H1 (cell line): ENCODE results near the gene RANBP3L. TPM values are rescaled to one million over a fixed set of nuclear protein-coding genes. Genes with fewer than 3 reads are reported as not detected.

Source experiments
- CTCF ChIA-PET: fragments of 300-600 bp; sonication (Branson Sonifier 250); formaldehyde crosslinking; loops from one replicate; lab custom pipeline; 2021; ENCODE audit not compliant: partially characterized antibody; lab: Charles Lee
- POLR2A ChIA-PET: fragments of 300-600 bp; sonication (Branson Sonifier 250); formaldehyde crosslinking; loops from one replicate; lab custom pipeline; 2021; ENCODE audit warnings: inconsistent platforms; ENCODE audit not compliant: partially characterized antibody; lab: Charles Lee
- DNase-seq, 2 experiments: peaks; one replicate each; pipeline versions ENCODE4 v3.0.0 to v3.0.0-alpha.2; 2010 to 2022; ENCODE audit warnings: low spot score in 2 of 2, low read depth in 1 of 2, mixed read lengths in 1 of 2
- FAIRE-seq: peaks from 2 replicates; lab custom pipeline; 2011; peaks lifted over from hg19 to GRCh38; lab: Jason Lieb, UNC
- H2AFZ ChIP-seq: 2 replicates; pipeline ENCODE4 v1.8.1; 2012; ENCODE audit warnings: low read length, inconsistent platforms
- H2AK5ac ChIP-seq: 2 replicates; pipeline ENCODE4 v1.6.1; 2013; ENCODE audit warnings: low read depth, low read length
- H2BK120ac ChIP-seq: replicated peaks from 2 replicates; pipeline ENCODE3; 2013; ENCODE audit warnings: low read depth, low read length, inconsistent platforms
- H2BK12ac ChIP-seq: 2 replicates; pipeline ENCODE4 v1.6.1; 2013; ENCODE audit warnings: low read depth, low read length
- H2BK15ac ChIP-seq: 2 replicates; pipeline ENCODE4 v1.6.1; 2013; ENCODE audit warnings: low read length
- H2BK20ac ChIP-seq: 2 replicates; pipeline ENCODE4 v1.6.1; 2013; ENCODE audit warnings: low read length
- H2BK5ac ChIP-seq: 2 replicates; pipeline ENCODE4 v1.6.1; 2013; ENCODE audit warnings: low read depth, low read length
- H3K14ac ChIP-seq: 2 replicates; pipeline ENCODE4 v1.6.1; 2013; ENCODE audit warnings: inconsistent platforms; ENCODE audit not compliant: insufficient read length
- H3K18ac ChIP-seq: 2 replicates; pipeline ENCODE4 v1.6.1; 2013; ENCODE audit warnings: low read length; ENCODE audit errors: extremely low read depth
- H3K23ac ChIP-seq: 2 replicates; pipeline ENCODE4 v1.6.1; 2013; ENCODE audit warnings: inconsistent platforms; ENCODE audit not compliant: insufficient read length
- H3K23me2 ChIP-seq: 2 replicates; pipeline ENCODE4 v1.6.1; 2013; ENCODE audit warnings: low read depth, low read length
- H3K27ac ChIP-seq: 2 replicates; pipeline ENCODE4 v1.6.1; 2011; ENCODE audit warnings: low read depth, low read length, inconsistent platforms
- H3K27me3 ChIP-seq, 4 experiments: replicated peaks in 1 of 4; 1 replicate in 1 of 4; 2 replicates in 3 of 4; pipeline versions ENCODE4 v1.6.1 to v1.8.1; 2011 to 2013; ENCODE audit warnings: low read length in 3 of 4, mild to moderate bottlenecking in 3 of 4, inconsistent platforms in 2 of 4, mixed read lengths in 2 of 4, moderate library complexity in 1 of 4; ENCODE audit not compliant: control insufficient read depth in 3 of 4, insufficient read depth in 3 of 4; ENCODE audit errors: extremely low read depth in 1 of 4
- H3K36me3 ChIP-seq, 4 experiments: 2 replicates each; pipeline versions ENCODE4 v1.6.1 to v1.8.1; 2011 to 2013; ENCODE audit warnings: mild to moderate bottlenecking in 4 of 4, low read length in 3 of 4, moderate library complexity in 2 of 4, control low read depth in 1 of 4, inconsistent platforms in 1 of 4; ENCODE audit not compliant: insufficient read depth in 4 of 4, control insufficient read depth in 2 of 4
- H3K4ac ChIP-seq: replicated peaks from 2 replicates; pipeline ENCODE3; 2013; ENCODE audit warnings: low read length, low read depth, mixed read lengths, inconsistent platforms; ENCODE audit not compliant: insufficient read length
- H3K4me1 ChIP-seq, 4 experiments: replicated peaks in 1 of 4; 1 replicate in 1 of 4; 2 replicates in 3 of 4; pipeline versions ENCODE4 v1.6.1 to v1.8.1; 2011 to 2013; ENCODE audit warnings: low read length in 3 of 4, inconsistent platforms in 2 of 4, mixed read lengths in 1 of 4; ENCODE audit not compliant: insufficient read depth in 4 of 4, control insufficient read depth in 3 of 4
- H3K4me2 ChIP-seq, 2 experiments: 2 replicates each; pipeline versions ENCODE4 v1.6.1 to v1.8.1; 2011 to 2013; ENCODE audit warnings: low read depth in 2 of 2, low read length in 2 of 2, control low read depth in 1 of 2, inconsistent platforms in 1 of 2, mild to moderate bottlenecking in 1 of 2; ENCODE audit not compliant: insufficient read depth in 1 of 2
- H3K4me3 ChIP-seq, 4 experiments: fragments of 200-600, 300-600 bp in 1 of 4; sonication (generic), shearing (Covaris generic), sonication (Bioruptor Twin) in 1 of 4; 2 replicates each; pipeline versions ENCODE4 v1.5.1 to v1.8.1; 2011 to 2016; ENCODE audit warnings: low read length in 4 of 4, low read depth in 3 of 4, control low read depth in 2 of 4, inconsistent platforms in 2 of 4, mild to moderate bottlenecking in 2 of 4, mixed read lengths in 1 of 4, moderate library complexity in 1 of 4; ENCODE audit not compliant: insufficient read depth in 2 of 4; ENCODE audit errors: extremely low read depth in 1 of 4
- H3K56ac ChIP-seq: replicated peaks from 2 replicates; pipeline ENCODE3; 2013; ENCODE audit warnings: low read depth, mild to moderate bottlenecking, mixed read lengths, low read length, inconsistent platforms; ENCODE audit not compliant: insufficient read length
- H3K79me1 ChIP-seq: 2 replicates; pipeline ENCODE4 v1.6.1; 2013; ENCODE audit warnings: low read depth, low read length, control low read depth
- H3K79me2 ChIP-seq, 2 experiments: 2 replicates each; pipeline versions ENCODE4 v1.6.1 to v1.8.1; 2012 to 2013; ENCODE audit warnings: low read length in 2 of 2, mild to moderate bottlenecking in 2 of 2, inconsistent platforms in 1 of 2; ENCODE audit not compliant: insufficient read depth in 2 of 2, control insufficient read depth in 1 of 2
- H3K9ac ChIP-seq, 4 experiments: replicated peaks in 1 of 4; 1 replicate in 1 of 4; 2 replicates in 3 of 4; pipeline versions ENCODE4 v1.6.1 to v1.8.1; 2011 to 2013; ENCODE audit warnings: low read depth in 3 of 4, low read length in 3 of 4, control low read depth in 2 of 4, mild to moderate bottlenecking in 2 of 4, moderate library complexity in 2 of 4, inconsistent platforms in 1 of 4; ENCODE audit errors: extremely low read depth in 1 of 4
- H3K9me3 ChIP-seq, 2 experiments: 2 replicates each; pipeline versions ENCODE4 v1.6.1 to v1.8.1; 2012 to 2013; ENCODE audit warnings: mild to moderate bottlenecking in 2 of 2, moderate library complexity in 2 of 2, control low read depth in 1 of 2, inconsistent platforms in 1 of 2, low read depth in 1 of 2, low read length in 1 of 2, mixed read lengths in 1 of 2; ENCODE audit not compliant: insufficient read depth in 2 of 2
- H4K20me1 ChIP-seq, 2 experiments: replicated peaks in 1 of 2; 2 replicates each; pipeline versions ENCODE3 to v1.8.1; 2011 to 2013; ENCODE audit warnings: inconsistent platforms in 2 of 2, low read length in 2 of 2, mild to moderate bottlenecking in 1 of 2; ENCODE audit not compliant: insufficient read depth in 2 of 2, control insufficient read depth in 1 of 2
- H4K5ac ChIP-seq: 2 replicates; pipeline ENCODE4 v1.6.1; 2013; ENCODE audit warnings: low read length, low read depth, mixed read lengths, inconsistent platforms; ENCODE audit not compliant: insufficient read length
- H4K8ac ChIP-seq: 2 replicates; pipeline ENCODE4 v1.8.0; 2013; ENCODE audit warnings: mild to moderate bottlenecking, moderate library complexity, low read length, inconsistent platforms; ENCODE audit not compliant: insufficient read depth; ENCODE audit errors: extremely low read depth
- H4K91ac ChIP-seq: replicated peaks from 2 replicates; pipeline ENCODE3; 2013; ENCODE audit warnings: low read length, mixed read lengths, inconsistent platforms; ENCODE audit not compliant: insufficient read length
- ASH2L ChIP-seq: fragments of 200-600, 300-600 bp; sonication (generic); IDR thresholded peaks from one replicate; pipeline ENCODE4 v1.7.1; 2017; ENCODE audit warnings: low read length
- ATF2 ChIP-seq: IDR thresholded peaks from 2 replicates; pipeline ENCODE4 v1.6.1; 2012; ENCODE audit warnings: low read length, inconsistent platforms
- CTCF ChIP-seq, 3 experiments: IDR thresholded peaks; 1 replicate in 2 of 3; 2 replicates in 1 of 3; pipeline versions ENCODE4 v1.5.1 to v1.6.1; 2011; ENCODE audit warnings: low read length in 3 of 3, mild to moderate bottlenecking in 3 of 3, inconsistent platforms in 2 of 3, low read depth in 1 of 3, moderate library complexity in 1 of 3; ENCODE audit not compliant: insufficient read depth in 1 of 3; ENCODE audit errors: control extremely low read depth in 1 of 3
- EZH2 ChIP-seq: fragments of 200-600 bp; sonication (generic); IDR thresholded peaks from 2 replicates; pipeline ENCODE4 v1.7.1; 2012; ENCODE audit warnings: low read depth, mild to moderate bottlenecking, moderate library complexity, low read length, inconsistent platforms; ENCODE audit not compliant: severe bottlenecking
- GTF2F1 ChIP-seq: IDR thresholded peaks from 2 replicates; pipeline ENCODE4 v1.6.1; 2012; ENCODE audit warnings: low read depth, low read length, improper control_type of control experiment, borderline replicate concordance
- HDAC2 ChIP-seq, 2 experiments: fragments of 300-600 bp in 1 of 2; sonication (generic) in 1 of 2; IDR thresholded peaks; 2 replicates each; pipeline ENCODE4 v1.6.1; 2011 to 2012; ENCODE audit warnings: low read depth in 2 of 2, low read length in 2 of 2, mild to moderate bottlenecking in 2 of 2, moderate library complexity in 2 of 2, borderline replicate concordance in 1 of 2, inconsistent platforms in 1 of 2
- PHF8 ChIP-seq: fragments of 200-600 bp; sonication (generic); conservative IDR thresholded peaks from 2 replicates; pipeline ENCODE4 v1.7.1; 2012; ENCODE audit warnings: low read depth, mild to moderate bottlenecking, inconsistent platforms, low read length, moderate library complexity
- RXRA ChIP-seq: IDR thresholded peaks from 2 replicates; pipeline ENCODE4 v1.6.1; 2011; ENCODE audit warnings: low read depth, mild to moderate bottlenecking, low read length, moderate library complexity; ENCODE audit not compliant: insufficient read depth
- SP1 ChIP-seq: IDR thresholded peaks from 2 replicates; pipeline ENCODE4 v1.6.1; 2011; ENCODE audit warnings: low read depth, low read length
- WGBS, 2 experiments: shearing (Covaris generic) in 1 of 2; methylation state at CpG; one replicate each; pipeline versions ENCODE4 v1.1.6 to v1.1.7; 2013 to 2015; ENCODE audit warnings: low lambda C conversion rate in 2 of 2, mixed read lengths in 2 of 2, inconsistent platforms in 1 of 2, low coverage in 1 of 2, missing lambda C conversion rate in 1 of 2; ENCODE audit not compliant: insufficient replicate concordance in 2 of 2, insufficient coverage in 1 of 2, insufficient read length in 1 of 2; ENCODE audit errors: extremely low coverage in 1 of 2, missing lambda C conversion rate in 1 of 2; 5-methylcytosine and 5-hydroxymethylcytosine counted together
- polyA plus RNA-seq, 7 experiments: library from polyadenylated mRNA; depleted of rRNA in 3 of 7; stranded (reverse) in 5 of 7; unstranded in 2 of 7; fragments of >200 nt in 5 of 7; fragments of 200-250 nt in 2 of 7; gene quantifications; 1 replicate in 5 of 7; 2 replicates in 1 of 7; 4 replicates in 1 of 7; pipeline versions ENCODE4 v1.2.1 to v1.2.3, GENCODE V29; 2011 to 2013; ENCODE audit warnings: missing spikeins in 2 of 7, mixed read lengths in 2 of 7
- total RNA-seq: library from RNA; stranded (reverse); fragmentation: NEBNext Ultra II Directional; extraction: Animal tissue kit (Norgen Biotek cat#: 25700); gene quantifications from 2 replicates; pipeline ENCODE4 v1.2.1, GENCODE V29; 2021

The RANBP3L gene
- total and polyA plus RNA-seq, 2 of the 8 experiments (the other 6 are each of a cell fraction or from before 2014, with no cell fraction given) = not detected

GRCh38 chr5:36237751-36238150, 64.0 kb downstream of the RANBP3L start:
- H4K8ac ChIP-seq = no peak overlapping the region
- no peak overlapping the region for H3K27ac ChIP-seq
- no peak overlapping the region for H2BK12ac ChIP-seq
- peaks cover 2% of the 10 kb centered on the region; the same call in 1 of the 2 replicates for H3K23me2 ChIP-seq
- H2BK15ac ChIP-seq = no peak overlapping the region
- DNase-seq (no peak), FAIRE-seq (no peak)
- no peak overlapping the region for H3K9ac ChIP-seq
- H2AK5ac ChIP-seq = no peak overlapping the region
- no peaks in the 10 kb centered on the region for H3K36me3 ChIP-seq
- ChIA-PET POLR2A (no interaction called here), CTCF (interaction anchor here (0.9 to 1.5 kb wide), 2 partner anchors 21 to 381 kb away, joined by 3 to 4 read pairs; no protein-coding TSS in a partner anchor)
- no peak overlapping the region for H2BK5ac ChIP-seq
- H3K18ac ChIP-seq = no peak overlapping the region
- no peak overlapping the region for H3K14ac ChIP-seq
- peaks cover 0 to 2% of the 10 kb centered on the region in 2 experiments; a peak in 1 of 4 replicates for H3K79me2 ChIP-seq
- H3K4me1 ChIP-seq = peaks cover 2 to 3% (median 3%) of the 10 kb centered on the region in 4 experiments; a peak in 5 of 7 replicates
- no peak overlapping the region for H4K91ac ChIP-seq
- H4K5ac ChIP-seq = no peak overlapping the region
- H2BK20ac ChIP-seq = no peak overlapping the region
- H3K27me3 ChIP-seq = peaks cover 1 to 3% (median 3%) of the 10 kb centered on the region in 4 experiments
- H3K79me1 ChIP-seq = no peaks in the 10 kb centered on the region
- H2AFZ ChIP-seq = no peak overlapping the region
- no peaks in the 10 kb centered on the region for H4K20me1 ChIP-seq
- H3K4me3 ChIP-seq = no peak overlapping the region
- no peak overlapping the region for H3K4me2 ChIP-seq
- H3K4ac ChIP-seq = no peak overlapping the region
- no peak overlapping the region for H3K56ac ChIP-seq
- no peak overlapping the region for H3K23ac ChIP-seq
- WGBS, 2 experiments = 91% methylated on average over 2 of the region's 2 CpGs; no CpG with 5 or more reads in 1 of the 2 experiments
- no peak overlapping the region for H2BK120ac ChIP-seq
- no peaks in the 10 kb centered on the region for H3K9me3 ChIP-seq
- TF ChIP-seq RXRA = no peak
- no peak for TF ChIP-seq HDAC2 (IDR thresholded peaks at IDR 0.05; ENCODE audit: borderline replicate concordance in 1 of 2, low read depth in 2 of 2, low read length in 2 of 2)
- TF ChIP-seq PHF8 = no peak
- TF ChIP-seq CTCF (IDR thresholded peaks at IDR 0.05; ENCODE audit: control extremely low read depth in 1 of 3, insufficient read depth in 1 of 3, low read depth in 1 of 3, low read length in 3 of 3) = no peak
- no peak for TF ChIP-seq ASH2L
- TF ChIP-seq ATF2 = no peak
- no peak for TF ChIP-seq GTF2F1
- TF ChIP-seq SP1 = no peak
- no peak for TF ChIP-seq EZH2
